Activated CD4-positive, alpha-beta T cell treated with anti-CD3 and anti-CD28 coated beads, Interleukin-2, Interleukin-4, amounts not matched to agents 100 ng/mL and 50 ng/mL, durations not matched to agents 16 hours and 8 hours (primary cell): ENCODE data around the gene IQCH.
A peak's percentile ranks its signal among the peaks of the same experiment; 100 is the strongest.

ENCODE experiments used
- DNase-seq: peaks from one replicate; pipeline ENCODE4 v3.0.0-alpha.2; 2020; ENCODE audit warnings: low spot score

Gene IQCH

GRCh38 chr15:67537771-67538170, 283.2 kb downstream of the IQCH start:
- DNase-seq, result no peak

- DNase-seq, result peak; percentile 83
Observed at GRCh38 chr15:67542420-67543347, 288.1 kb downstream of the IQCH start, which contains the start of gene MAP2K5. Gene MAP2K5 (plus strand): TSS chr15:67542703. CDS start chr15:67543336, 633 bp downstream.

GRCh38 chr15:67543348-67543718, 288.7 kb downstream of the IQCH start:
- no peak for DNase-seq

GRCh38 chr15:67544475-67544874, 289.9 kb downstream of the IQCH start:
- no peak for DNase-seq

- no peak for DNase-seq
Observed at GRCh38 chr15:67545864-67546263, 291.3 kb downstream of the IQCH start.

- DNase-seq, result no peak
Observed at GRCh38 chr15:67547064-67547463, 292.5 kb downstream of the IQCH start.

- DNase-seq, result no peak
Observed at GRCh38 chr15:67547836-67548235, 293.2 kb downstream of the IQCH start.

GRCh38 chr15:67548236-67548852, 293.8 kb downstream of the IQCH start:
- DNase-seq, result no peak

- DNase-seq, result no peak
Observed at GRCh38 chr15:67548862-67549651, 294.5 kb downstream of the IQCH start.

GRCh38 chr15:67549736-67550135, 295.1 kb downstream of the IQCH start:
- no peak for DNase-seq

GRCh38 chr15:67550522-67550921, 295.9 kb downstream of the IQCH start:
- DNase-seq, result no peak

- no peak for DNase-seq
Observed at GRCh38 chr15:67551207-67551743, 296.7 kb downstream of the IQCH start.
